Prostate gland (tissue), 2 donors: ENCODE results near the gene RSRC1.

Source experiments
- CTCF ChIP-seq, 4 experiments: fragments of 200-600 bp in 2 of 4; fragments of 450-650 bp in 2 of 4; sonication (generic) in 2 of 4; IDR thresholded peaks; 1 replicate in 3 of 4; 2 replicates in 1 of 4; pipeline ENCODE4 v1.5.1; 2016 to 2019; ENCODE audit warnings: antibody characterized with exemption in 4 of 4, mild to moderate bottlenecking in 2 of 4, moderate library complexity in 2 of 4
- POLR2A ChIP-seq: fragments of 450-650 bp; IDR thresholded peaks from one replicate; pipeline ENCODE4 v1.6.1; 2016; ENCODE audit warnings: antibody characterized with exemption, mild to moderate bottlenecking

DNA sequence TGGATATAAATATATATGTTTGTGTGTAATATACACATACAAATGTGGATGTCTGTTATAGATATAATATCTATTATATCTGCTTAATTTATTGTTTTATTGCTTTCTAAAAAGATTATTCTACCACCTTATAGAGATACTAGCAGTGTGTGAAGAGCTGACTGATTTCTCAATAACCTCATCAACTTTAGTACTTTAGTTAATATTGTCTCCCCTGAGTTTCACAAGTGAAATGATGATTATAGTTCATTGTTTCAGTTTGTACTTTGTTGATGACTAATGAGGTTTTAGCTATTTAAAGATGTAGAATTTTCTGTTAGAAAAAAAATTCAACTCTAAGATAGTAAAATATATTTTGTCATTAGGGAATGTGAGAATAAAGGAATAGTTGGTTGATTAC, 11.4 kb downstream of the RSRC1 start:
- TF ChIP-seq CTCF (IDR thresholded peaks at IDR 0.05) (no peak), POLR2A (no peak)
